ACHN (cell line): ENCODE measurements around the gene ZIC2.

ENCODE experiments used
- DNase-seq: peaks from one replicate; pipeline ENCODE4 v3.0.0-alpha.2; 2015
- in situ Hi-C: cut with HindIII; loops from 2 replicates; pipeline ENCODE4 v1.10.0; 2017; ENCODE audit warnings: low sequenced_read_pairs, low pct_ligation_motif_present, low pct_unique_long_range_greater_than_20kb

The ZIC2 gene

DNA sequence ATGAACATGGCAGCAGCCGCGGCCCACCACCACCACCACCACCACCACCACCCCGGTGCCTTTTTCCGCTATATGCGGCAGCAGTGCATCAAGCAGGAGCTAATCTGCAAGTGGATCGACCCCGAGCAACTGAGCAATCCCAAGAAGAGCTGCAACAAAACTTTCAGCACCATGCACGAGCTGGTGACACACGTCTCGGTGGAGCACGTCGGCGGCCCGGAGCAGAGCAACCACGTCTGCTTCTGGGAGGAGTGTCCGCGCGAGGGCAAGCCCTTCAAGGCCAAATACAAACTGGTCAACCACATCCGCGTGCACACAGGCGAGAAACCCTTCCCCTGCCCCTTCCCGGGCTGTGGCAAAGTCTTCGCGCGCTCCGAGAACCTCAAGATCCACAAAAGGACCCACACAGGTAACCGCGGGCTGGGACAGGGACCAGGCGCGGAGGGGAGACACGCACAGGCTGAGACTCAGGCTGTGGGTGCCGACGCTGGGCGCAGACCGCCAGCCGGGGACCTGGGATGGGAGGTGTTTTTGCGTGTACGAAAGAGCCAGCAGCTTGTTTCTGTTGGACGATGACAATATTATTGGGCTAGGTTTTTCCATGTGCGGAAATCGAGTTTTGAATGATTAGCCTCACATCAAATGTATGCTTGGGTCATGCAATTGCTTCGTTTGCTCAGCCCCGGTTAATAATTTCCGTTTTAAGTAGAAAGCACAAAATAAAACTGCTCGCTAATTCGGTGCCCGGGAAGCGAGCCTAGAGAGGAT is 1.3 kb downstream of the ZIC2 start:
- DNase-seq, result peak; percentile 15
- in situ Hi-C loops, result no loop called here

DNA sequence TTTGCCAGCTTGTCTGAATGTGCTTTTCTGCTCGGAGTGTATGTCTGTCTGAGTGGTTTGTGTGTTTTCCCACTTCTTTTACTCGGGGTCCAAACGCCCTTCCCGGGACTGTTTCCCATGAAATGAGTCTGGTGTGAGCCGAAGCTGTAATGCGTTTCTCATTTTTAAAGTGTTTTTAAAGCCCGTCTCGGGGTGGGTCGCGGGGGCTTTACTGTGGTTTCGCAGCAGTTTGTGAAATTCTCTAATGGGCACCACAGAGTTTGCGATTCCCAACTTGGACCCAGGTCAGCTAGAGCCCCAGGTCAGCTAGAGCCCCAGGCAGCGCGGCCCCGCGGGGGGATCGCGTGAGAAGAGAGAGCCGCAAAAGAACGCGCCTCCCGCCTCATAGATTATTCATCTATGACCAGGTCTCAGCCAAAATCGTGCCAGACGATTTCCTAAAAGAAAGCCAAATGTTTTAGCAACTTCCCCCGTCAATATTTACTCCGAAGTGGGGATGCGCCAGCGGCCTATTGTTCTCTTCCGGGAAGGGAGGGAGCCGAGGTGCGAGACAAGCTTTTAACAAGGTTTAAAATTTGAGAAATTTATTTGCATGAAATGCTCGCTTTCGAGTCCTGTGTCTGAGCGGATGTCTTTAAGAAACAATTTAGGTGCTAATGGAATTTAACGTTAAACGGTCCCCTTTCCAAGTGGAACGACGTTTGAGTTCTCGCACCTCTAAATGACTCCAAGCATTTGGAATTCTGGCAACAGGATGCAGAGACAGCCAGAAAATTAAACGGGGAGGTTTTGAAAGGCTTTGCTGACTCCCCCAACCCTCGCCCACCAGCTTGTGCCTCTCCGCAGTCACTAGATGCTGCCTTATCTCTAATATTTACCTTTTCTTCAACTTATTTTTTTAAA is 2.2 kb downstream of the ZIC2 start:
- DNase-seq, result no peak
- in situ Hi-C loops, result no loop called here

DNA sequence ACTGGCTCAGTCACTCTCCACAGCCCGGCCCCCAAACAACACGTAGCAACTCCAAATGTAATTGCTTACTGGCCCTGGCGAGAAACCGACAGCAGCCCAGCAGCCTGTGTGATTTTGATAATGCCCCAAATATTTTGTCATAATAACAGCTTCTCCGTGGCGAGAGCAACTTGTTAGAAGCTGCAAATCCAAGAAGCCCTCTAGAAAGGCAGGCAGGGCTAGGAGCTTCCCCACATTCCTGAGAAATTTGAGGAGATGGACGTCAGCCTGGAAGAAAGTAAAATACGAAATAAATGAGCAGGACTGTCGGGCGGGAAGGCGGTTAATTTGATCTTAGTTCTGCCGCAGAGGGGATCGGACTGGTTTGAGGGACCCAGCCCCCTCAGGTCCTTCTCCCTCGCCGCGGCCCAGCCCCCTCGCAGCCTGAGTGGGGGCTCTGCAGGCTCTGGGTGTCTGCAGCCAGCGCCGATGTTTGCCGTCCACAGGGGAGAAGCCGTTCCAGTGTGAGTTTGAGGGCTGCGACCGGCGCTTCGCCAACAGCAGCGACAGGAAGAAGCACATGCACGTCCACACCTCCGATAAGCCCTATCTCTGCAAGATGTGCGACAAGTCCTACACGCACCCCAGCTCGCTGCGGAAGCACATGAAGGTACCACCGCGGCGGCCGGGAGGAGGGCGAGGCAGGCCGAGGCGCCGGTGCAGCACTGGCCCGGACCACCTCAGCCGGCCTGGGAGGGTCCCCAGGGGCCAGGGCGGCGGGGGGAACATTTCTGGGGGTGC is 3.1 kb downstream of the ZIC2 start:
- DNase-seq, result no peak
- in situ Hi-C loops, result no loop called here

DNA sequence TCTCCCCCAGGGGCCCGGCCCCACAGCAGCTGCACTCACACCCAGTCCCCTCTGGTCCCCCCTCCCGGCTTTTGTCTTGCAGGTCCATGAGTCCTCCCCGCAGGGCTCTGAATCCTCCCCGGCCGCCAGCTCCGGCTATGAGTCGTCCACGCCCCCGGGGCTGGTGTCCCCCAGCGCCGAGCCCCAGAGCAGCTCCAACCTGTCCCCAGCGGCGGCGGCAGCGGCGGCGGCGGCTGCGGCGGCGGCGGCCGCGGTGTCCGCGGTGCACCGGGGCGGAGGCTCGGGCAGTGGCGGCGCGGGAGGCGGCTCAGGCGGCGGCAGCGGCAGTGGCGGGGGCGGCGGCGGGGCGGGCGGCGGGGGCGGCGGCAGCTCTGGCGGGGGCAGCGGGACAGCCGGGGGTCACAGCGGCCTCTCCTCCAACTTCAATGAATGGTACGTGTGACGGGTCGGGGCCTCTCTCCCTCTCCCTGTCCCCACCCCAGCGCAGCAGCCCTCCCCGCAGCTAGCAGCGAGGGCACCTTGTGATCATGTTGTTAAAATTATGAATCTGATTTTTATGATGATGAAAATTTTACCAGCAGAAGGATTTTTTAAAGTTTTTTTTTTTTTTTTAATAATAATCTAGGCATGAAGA is 3.8 kb downstream of the ZIC2 start:
- in situ Hi-C loops, result no loop called here
- DNase-seq, result no peak

DNA sequence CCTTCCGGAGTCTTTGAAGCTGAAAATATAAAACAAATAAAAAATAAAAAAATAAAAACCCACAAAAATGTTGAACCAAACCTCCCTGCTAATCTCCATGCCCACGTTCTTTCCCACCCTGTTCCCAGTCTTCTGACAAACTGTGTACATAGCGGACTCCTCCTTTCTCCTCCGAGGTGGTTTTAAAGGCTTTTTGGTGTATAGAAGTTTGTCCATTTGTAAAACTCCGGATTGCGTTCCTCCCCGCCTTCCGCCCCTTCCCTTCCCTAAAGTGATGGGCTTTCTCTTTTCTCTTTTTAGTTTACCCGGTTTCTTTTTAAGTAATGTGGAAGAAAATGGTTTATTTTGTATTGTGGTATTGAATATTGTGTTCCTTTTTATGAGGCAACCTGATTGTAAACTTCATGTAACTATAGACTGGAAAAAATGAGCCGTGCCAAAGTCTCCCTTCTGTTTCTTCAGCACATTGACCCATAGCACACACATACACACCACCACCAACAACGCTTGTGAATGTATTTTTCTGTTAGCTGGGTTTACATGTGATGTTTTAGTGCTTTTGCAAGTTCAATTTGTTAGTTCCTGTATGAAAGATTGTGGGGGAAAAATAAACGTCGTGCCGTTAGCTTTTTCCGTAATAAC is 4.4 kb downstream of the ZIC2 start:
- DNase-seq, result no peak
- in situ Hi-C loops, result no loop called here

DNA sequence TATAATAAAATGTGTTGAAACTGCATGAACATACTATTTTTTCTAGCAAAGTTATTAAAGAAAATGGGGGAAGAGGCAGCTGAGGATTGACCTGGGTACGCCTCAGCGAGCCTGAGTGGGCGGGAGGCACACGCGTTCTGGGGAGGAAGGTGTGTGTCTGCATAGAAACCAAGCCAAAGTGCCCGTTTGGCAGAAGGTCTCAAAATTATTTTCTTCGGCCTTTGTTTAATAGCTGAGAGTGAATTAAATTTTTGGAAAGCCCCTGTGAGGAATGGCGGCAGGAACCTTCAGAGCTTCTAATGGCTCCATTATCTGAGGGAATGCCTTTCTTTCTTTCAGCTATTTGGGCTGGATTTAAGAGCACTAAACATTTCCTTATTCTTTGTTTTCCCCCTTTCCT is 5.2 kb downstream of the ZIC2 start:
- DNase-seq, result no peak
- in situ Hi-C loops, result no loop called here

DNA sequence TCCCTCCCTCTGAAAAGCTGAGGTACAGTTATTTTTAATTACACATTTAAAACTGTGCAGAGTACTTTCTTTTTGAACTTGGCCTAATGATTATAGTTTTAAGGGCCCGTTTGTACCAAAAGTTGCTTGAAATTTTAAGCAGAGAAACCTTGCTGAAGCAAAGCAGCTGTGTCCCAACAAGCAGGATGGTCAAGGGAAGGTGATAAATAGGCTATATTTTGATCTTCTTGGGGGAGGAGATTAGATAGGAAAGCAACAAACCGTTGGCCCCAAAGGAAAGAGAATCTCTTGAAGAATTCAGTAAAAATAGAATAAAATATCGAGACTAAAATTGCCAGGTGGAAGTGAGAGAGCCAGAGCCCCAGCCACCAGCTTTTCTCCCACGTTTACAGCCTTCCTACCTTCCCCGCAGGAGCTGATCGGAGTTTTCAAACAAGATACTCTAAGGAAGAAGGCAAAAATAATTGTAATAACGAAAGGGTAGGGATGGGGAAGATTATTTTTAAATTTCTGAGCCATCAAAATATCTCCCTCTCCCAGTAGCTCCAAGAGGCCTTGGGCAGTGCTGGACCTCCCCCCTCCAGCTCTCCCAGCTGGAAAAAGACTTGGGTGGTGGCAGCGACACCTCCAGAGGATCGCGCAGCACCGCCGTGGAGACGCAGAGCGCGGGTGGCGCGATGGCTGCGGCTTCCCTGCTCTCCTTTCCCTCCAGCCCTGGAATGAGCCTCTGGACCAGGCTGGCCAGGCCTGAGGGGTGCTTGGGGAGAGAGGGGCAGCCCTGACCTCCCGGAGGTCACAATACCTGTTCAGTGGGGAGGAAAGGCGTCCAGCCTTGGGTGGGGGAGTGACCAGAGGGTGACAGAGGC is 5.8 kb downstream of the ZIC2 start:
- no peak for DNase-seq
- in situ Hi-C loops, result no loop called here

DNA sequence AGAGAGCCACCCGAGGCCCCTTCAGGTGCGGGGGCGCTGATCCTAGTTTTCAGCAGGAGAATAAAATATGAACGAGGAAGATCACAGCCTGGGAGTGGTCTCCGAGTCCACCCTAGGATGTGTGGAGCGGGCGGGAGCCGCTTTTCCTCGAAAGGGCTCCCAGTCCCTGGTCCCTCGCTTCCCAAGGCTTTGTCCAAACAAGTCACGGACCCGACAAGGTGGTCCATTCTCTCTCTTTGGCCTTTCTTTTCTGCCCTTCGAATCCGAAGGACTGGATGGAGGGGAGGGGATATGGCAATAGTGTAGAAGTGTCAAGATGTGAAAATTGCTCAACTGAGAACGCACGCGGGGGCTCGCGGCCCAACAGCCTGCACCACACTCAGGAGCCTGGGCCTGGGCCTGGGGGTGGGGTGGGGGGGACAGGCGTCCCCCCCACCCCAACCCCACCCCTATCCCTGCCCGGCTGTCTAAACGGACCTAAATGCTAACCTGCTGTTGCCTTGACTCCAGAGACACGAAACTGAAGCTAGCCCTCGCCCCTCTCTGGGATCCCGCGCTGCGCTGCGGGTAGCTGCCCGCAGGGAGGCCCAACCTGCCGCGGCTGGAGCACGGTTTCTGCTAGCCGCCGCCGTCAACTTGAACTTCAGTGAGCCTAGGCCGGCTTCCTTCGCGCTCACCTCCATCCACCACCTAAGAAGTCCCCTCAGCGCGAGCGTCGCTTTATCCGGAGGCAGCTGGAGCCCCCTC is 7.1 kb downstream of the ZIC2 start:
- in situ Hi-C loops, result no loop called here
- no peak for DNase-seq

DNA sequence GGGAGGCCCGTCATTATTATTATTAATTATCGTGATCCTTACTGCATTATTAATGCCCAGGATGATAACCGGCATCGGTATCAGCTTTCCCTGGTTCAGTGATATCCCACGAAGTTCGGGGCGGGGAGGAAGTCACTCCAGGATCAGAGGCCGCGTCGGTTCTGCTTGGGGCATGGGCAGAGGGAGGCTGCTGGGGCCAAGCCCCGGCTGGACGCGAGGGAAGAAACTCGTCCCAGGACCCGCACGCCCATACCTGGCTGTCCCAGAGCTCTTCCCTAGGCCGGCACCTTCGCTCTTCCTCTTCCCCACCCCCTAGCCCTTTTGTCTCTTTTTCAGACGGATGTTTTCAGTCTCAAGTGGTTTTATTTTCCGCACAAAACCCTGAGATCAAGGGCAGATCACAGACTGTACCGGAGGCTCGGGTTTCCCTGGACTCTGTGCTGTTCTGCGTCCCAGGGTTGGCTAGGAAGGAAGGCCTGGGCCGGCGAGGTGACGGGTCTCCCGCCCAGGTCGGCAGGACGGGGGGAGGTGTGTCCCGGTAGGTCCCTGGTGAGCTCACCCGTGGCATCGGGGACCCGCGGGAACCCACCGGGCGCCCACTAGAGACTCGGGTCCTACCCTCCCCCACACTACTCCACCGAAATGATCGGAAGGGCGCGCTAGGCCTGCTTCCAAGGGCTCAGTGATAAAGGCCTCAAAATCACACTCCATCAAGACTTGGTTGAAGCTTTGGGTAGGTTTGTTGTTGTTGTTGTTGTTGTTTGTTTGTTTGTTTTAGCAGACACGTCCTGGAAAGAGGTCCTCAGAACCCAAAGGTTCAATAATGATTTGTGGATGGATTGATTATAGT is 7.9 kb downstream of the ZIC2 start:
- no peak for DNase-seq

DNA sequence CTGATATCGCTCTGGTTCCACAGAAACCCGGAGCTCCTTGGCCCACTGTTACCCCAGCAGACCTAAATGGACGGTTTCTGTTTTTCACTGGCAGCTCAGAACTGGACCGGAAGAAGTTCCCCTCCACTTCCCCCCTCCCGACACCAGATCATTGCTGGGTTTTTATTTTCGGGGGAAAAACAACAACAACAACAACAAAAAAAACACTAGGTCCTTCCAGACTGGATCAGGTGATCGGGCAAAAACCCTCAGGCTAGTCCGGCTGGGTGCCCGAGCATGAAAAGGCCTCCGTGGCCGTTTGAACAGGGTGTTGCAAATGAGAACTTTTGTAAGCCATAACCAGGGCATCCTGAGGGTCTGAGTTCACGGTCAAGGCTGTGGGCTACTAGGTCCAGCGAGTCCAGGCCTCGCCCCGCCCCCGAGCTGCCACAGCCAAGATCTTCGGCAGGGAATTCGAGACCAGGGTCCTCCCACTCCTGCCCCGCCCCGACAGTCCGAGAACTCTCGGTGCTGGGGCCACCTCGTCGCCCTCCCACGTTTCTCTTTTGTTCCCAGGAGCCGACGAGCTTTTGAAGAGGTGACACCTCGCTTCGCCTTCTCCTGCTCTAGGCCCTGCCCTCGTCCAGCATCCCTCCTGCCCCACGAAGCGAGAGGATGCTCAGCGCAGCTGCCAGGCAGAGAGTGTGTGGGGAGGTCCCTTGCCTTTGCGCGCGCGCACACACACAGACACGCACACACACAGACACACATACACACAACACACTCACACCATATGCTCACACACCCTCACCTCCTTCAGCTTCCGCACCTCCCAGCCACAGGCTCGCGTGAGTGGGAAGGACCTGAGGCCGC is 8.8 kb downstream of the ZIC2 start:
- in situ Hi-C loops, result no loop called here
- no peak for DNase-seq

More for the DNA sequence above, 7.9 kb downstream of the ZIC2 start:
- in situ Hi-C loops, result no loop called here

DNA sequence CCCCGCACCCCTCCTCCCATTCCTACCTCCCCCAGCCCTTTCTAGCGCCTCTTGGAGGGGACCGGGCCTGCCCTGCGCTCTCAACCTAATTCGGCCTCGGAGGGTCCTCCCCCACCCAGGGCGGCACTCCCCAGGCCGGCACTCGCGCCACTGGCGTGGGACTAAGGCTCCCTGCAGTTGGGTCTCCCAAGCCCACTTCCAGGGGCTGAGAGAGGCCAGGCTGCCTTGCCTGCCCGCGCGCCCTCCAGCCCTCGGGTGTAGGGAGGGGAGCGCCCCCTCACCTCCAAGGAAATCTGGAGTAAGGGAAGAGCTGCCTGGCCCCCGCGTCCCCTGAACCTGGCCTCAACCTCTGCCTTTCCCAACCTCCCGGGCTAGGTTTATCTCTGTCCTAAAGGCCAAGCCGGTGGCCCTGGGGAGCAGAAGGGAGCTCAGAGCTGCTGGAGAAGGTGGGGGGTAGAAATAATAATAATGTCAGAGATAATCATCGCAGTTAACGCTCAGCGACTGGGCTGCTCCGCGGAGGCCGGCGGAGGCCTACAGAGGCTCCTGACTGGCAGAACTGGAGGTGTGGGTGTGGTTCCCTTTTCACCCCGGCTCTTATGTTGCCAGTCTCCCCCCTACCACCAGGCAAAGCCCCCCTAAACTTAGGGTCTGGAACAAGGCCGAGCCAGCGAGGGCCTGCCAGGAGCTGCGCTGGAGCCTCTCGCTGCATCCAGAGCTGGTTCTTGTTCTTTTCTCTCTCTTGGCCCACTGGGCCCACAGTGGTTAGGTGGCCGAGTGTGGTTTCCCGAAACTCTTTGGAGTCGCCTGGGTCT is 9.6 kb downstream of the ZIC2 start:
- DNase-seq, result no peak
- in situ Hi-C loops, result no loop called here

DNA sequence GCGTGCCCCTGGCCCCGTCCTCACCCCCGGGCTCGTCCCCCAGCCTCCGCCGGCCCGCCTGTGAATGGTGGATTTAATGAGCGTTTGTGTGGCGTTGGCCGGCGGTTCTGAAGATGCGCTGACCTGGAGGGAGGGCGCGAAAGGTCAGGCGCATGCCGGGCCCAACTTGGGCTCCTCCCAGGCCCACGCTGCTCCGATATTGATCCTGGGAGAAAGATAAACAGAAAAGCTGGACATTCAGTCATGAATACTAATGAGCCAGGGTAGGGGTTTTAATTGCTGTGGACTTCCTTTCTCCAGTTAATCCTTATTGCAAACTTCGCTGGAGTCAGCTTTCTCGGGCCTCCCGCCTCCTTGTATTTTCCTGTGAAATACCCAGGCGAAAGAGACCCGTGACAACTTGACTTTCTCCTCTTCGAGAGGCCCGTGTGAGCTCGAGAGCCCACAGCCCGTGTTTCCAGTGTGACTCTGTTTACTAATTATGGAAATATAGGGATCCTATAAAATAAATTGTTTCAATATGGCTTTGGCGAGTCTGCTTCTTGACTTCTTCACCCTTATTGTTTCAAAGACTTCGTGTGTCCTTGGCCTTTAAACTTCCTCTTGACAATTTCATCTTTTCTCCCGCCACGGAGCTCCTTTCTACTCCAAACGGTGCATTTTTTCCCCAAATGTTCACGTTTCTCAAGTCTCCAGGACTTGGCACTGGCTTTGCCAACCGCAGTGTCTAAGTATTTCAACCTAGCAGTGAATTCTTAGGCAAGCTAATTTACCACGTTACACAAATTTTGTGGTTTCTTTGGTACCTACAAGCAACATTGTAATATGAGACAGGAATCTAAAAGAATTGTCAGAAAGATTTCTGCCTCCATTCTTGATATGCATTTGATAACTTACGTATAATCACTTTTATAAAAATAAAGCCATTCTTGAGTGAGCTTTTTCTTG is 10.5 kb downstream of the ZIC2 start:
- no peak for DNase-seq
- in situ Hi-C loops, result no loop called here

DNA sequence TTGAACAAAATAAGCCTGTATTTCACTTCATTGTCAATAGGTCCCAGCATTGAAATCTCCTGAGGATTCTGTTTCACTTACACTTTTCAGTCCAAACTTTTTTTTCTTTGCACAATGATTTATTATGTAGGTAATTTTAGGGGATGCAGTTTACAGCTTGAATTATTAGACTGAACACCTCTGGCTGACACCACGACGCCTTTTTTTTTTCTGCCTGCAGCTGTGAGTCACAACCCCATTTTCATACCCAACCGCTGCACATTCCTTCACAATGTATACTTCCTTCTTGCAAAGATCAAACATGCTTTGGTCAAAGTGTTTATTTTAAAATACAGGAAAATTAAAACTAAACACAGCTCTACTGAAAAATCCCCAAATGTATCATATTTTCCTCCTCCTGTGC is 11.4 kb downstream of the ZIC2 start:
- DNase-seq, result no peak
- in situ Hi-C loops, result no loop called here
